H9 (cell line): ENCODE data around the gene MAPK8IP3. TPM values are rescaled to one million over a fixed set of nuclear protein-coding genes. Genes with fewer than 3 reads are reported as not detected.

Experiments used
- DNase-seq: peaks from one replicate; pipeline ENCODE4 v3.0.0-alpha.2; 2017
- H2AFZ ChIP-seq: one replicate; pipeline ENCODE4 v1.6.1; 2013; ENCODE audit warnings: mild to moderate bottlenecking, low read length, control low read depth, moderate library complexity
- H2AK5ac ChIP-seq: 2 replicates; pipeline ENCODE4 v1.6.1; 2013; ENCODE audit warnings: low read length, control low read depth, mixed read lengths; ENCODE audit not compliant: insufficient read length
- H2BK120ac ChIP-seq: one replicate; pipeline ENCODE4 v1.6.1; 2013; ENCODE audit warnings: low read depth, mild to moderate bottlenecking, low read length, control low read depth, inconsistent platforms; ENCODE audit not compliant: poor library complexity, severe bottlenecking
- H2BK12ac ChIP-seq: 2 replicates; pipeline ENCODE4 v1.6.1; 2013; ENCODE audit warnings: low read length, control low read depth, mixed read lengths, low read depth; ENCODE audit not compliant: insufficient read length
- H2BK15ac ChIP-seq: 2 replicates; pipeline ENCODE4 v1.6.1; 2013; ENCODE audit warnings: low read depth, low read length, control low read depth
- H2BK20ac ChIP-seq: one replicate; pipeline ENCODE4 v1.6.1; 2013; ENCODE audit warnings: low read depth, mild to moderate bottlenecking, low read length, control low read depth, inconsistent platforms; ENCODE audit not compliant: poor library complexity, severe bottlenecking
- H2BK5ac ChIP-seq: 2 replicates; pipeline ENCODE4 v1.6.1; 2013; ENCODE audit warnings: low read length, control low read depth, mixed read lengths; ENCODE audit not compliant: insufficient read length
- H3K14ac ChIP-seq: 2 replicates; pipeline ENCODE4 v1.6.1; 2013; ENCODE audit warnings: low read length, control low read depth; ENCODE audit not compliant: insufficient read depth
- H3K18ac ChIP-seq: 2 replicates; pipeline ENCODE4 v1.6.1; 2013; ENCODE audit warnings: low read depth, mild to moderate bottlenecking, mixed read lengths, low read length, control low read depth; ENCODE audit not compliant: insufficient read length
- H3K23ac ChIP-seq: 2 replicates; pipeline ENCODE4 v1.6.1; 2013; ENCODE audit warnings: low read length, control low read depth, mixed read lengths, low read depth; ENCODE audit not compliant: insufficient read length
- H3K23me2 ChIP-seq: 2 replicates; pipeline ENCODE4 v1.6.1; 2013; ENCODE audit warnings: low read depth, mild to moderate bottlenecking, mixed read lengths, low read length, control low read depth; ENCODE audit not compliant: insufficient read length, poor library complexity, severe bottlenecking
- H3K27ac ChIP-seq: 2 replicates; pipeline ENCODE4 v1.5.1; 2013; ENCODE audit warnings: low read length, control low read depth, mixed read lengths, low read depth; ENCODE audit not compliant: insufficient read length
- H3K27me3 ChIP-seq: 2 replicates; pipeline ENCODE4 v1.6.1; 2013; ENCODE audit warnings: low read length, control low read depth, inconsistent platforms; ENCODE audit not compliant: insufficient read depth
- H3K4ac ChIP-seq: 2 replicates; pipeline ENCODE4 v1.6.1; 2013; ENCODE audit warnings: low read depth, mild to moderate bottlenecking, control low read depth, inconsistent platforms, low read length, moderate library complexity
- H3K4me1 ChIP-seq: 2 replicates; pipeline ENCODE4 v1.6.1; 2013; ENCODE audit warnings: low read length, control low read depth, inconsistent platforms; ENCODE audit not compliant: insufficient read depth
- H3K4me2 ChIP-seq: 2 replicates; pipeline ENCODE4 v1.6.1; 2013; ENCODE audit warnings: low read length, control low read depth, mixed read lengths; ENCODE audit not compliant: insufficient read length, insufficient read depth
- H3K56ac ChIP-seq: 2 replicates; pipeline ENCODE4 v1.6.1; 2013; ENCODE audit warnings: low read depth, mild to moderate bottlenecking, mixed read lengths, low read length, control low read depth; ENCODE audit not compliant: insufficient read length
- H3K79me1 ChIP-seq: 2 replicates; pipeline ENCODE4 v1.6.1; 2013; ENCODE audit warnings: low read depth, mild to moderate bottlenecking, moderate library complexity, low read length, control low read depth, inconsistent platforms; ENCODE audit not compliant: insufficient read depth, poor library complexity, severe bottlenecking
- H3K79me2 ChIP-seq: 2 replicates; pipeline ENCODE4 v1.6.1; 2013; ENCODE audit warnings: low read length, control low read depth, inconsistent platforms; ENCODE audit not compliant: insufficient read depth
- H3K9ac ChIP-seq: 2 replicates; pipeline ENCODE4 v1.6.1; 2013; ENCODE audit warnings: low read length, control low read depth, mixed read lengths; ENCODE audit not compliant: insufficient read length; ENCODE audit errors: extremely low read depth
- H3K9me3 ChIP-seq: one replicate; pipeline ENCODE4 v1.6.1; 2013; ENCODE audit warnings: low read depth, low read length, inconsistent platforms; ENCODE audit not compliant: control insufficient read depth
- H3T11ph ChIP-seq: one replicate; pipeline ENCODE4 v1.6.1; 2013; ENCODE audit warnings: mild to moderate bottlenecking, low read length, control low read depth, inconsistent platforms
- H4K20me1 ChIP-seq: one replicate; pipeline ENCODE4 v1.6.1; 2013; ENCODE audit not compliant: control insufficient read depth, insufficient read length, insufficient read depth
- H4K5ac ChIP-seq: 2 replicates; pipeline ENCODE4 v1.6.1; 2013; ENCODE audit warnings: low read depth, mild to moderate bottlenecking, mixed read lengths, low read length, control low read depth; ENCODE audit not compliant: insufficient read length
- H4K8ac ChIP-seq: replicated peaks from 2 replicates; pipeline ENCODE4 v1.6.1; 2013; ENCODE audit warnings: low read length, control low read depth, mixed read lengths, low read depth; ENCODE audit not compliant: insufficient read length
- H4K91ac ChIP-seq: 2 replicates; pipeline ENCODE4 v1.6.1; 2013; ENCODE audit warnings: low read depth, mild to moderate bottlenecking, moderate library complexity, mixed read lengths, low read length, control low read depth; ENCODE audit not compliant: insufficient read length
- H3K27ac Mint-ChIP-seq, 3 experiments: 2 replicates in 2 of 3; 3 replicates in 1 of 3; pipeline ENCODE4 v1.8.0; 2020 to 2021; ENCODE audit warnings: mixed read lengths in 3 of 3, mild to moderate bottlenecking in 1 of 3, moderate library complexity in 1 of 3
- H3K27me3 Mint-ChIP-seq: 2 replicates; pipeline ENCODE4 v1.8.0; 2021; ENCODE audit warnings: low read depth, mild to moderate bottlenecking, moderate library complexity, mixed read lengths
- H3K36me3 Mint-ChIP-seq, 3 experiments: 2 replicates in 2 of 3; 3 replicates in 1 of 3; pipeline ENCODE4 v1.8.0; 2020 to 2021; ENCODE audit warnings: low read depth in 3 of 3, mixed read lengths in 3 of 3; ENCODE audit not compliant: insufficient read depth in 1 of 3
- H3K4me1 Mint-ChIP-seq, 2 experiments: 2 replicates each; pipeline ENCODE4 v1.8.0; 2020; ENCODE audit warnings: mixed read lengths in 2 of 2
- H3K4me3 Mint-ChIP-seq, 2 experiments: 2 replicates in 1 of 2; 3 replicates in 1 of 2; pipeline ENCODE4 v1.8.0; 2020 to 2021; ENCODE audit warnings: mild to moderate bottlenecking in 2 of 2, mixed read lengths in 2 of 2, moderate library complexity in 1 of 2
- H3K9me3 Mint-ChIP-seq, 2 experiments: 2 replicates in 1 of 2; 3 replicates in 1 of 2; pipeline ENCODE4 v1.8.0; 2020; ENCODE audit warnings: mild to moderate bottlenecking in 2 of 2, mixed read lengths in 2 of 2, moderate library complexity in 1 of 2
- WGBS: extraction: QIAGEN DNeasy Blood & Tissue Kit; methylation state at CpG from one replicate; pipeline ENCODE4 v1.1.7; 2013; ENCODE audit warnings: missing lambda C conversion rate, low lambda C conversion rate, mixed read lengths; ENCODE audit not compliant: insufficient read length; ENCODE audit errors: extremely low coverage; 5-methylcytosine and 5-hydroxymethylcytosine counted together
- total RNA-seq: library from RNA; stranded (reverse); gene quantifications from 2 replicates; pipeline ENCODE4 v1.2.1, GENCODE V29; 2021
- TF ChIP-seq, protein P1 (sequence below): fragments of 200-600 bp; sonication (generic); conservative IDR thresholded peaks from 3 replicates; pipeline ENCODE4 v1.8.0; 2021; ENCODE audit warnings: antibody characterized with exemption, mild to moderate bottlenecking

MAPK8IP3 gene
- total RNA-seq, 1 experiment from 2014 or later: 51.3 TPM

DNA sequence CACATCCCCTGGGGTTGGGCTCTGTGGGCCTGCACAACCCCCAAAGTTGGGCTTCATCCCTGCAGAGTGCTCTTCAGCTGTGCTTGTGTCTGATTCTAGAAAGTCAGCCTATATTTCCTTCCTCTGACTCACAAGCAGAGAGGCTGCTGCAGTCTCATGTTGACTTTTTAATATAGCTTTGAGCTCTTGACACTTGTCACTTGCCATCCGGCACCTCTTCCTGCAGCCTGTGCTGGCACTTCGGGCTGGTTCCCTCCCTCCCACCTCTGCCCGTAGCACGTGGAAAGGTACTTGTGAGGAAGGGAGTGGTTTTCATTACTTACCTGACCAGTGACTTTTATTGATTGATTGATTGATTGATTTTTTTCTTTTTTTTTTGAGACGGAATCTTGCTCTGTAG lies 47.0 kb upstream of the MAPK8IP3 start:
- no peaks in the 10 kb centered on the region for H3K4me1 Mint-ChIP-seq
- peaks cover 4% of the 10 kb centered on the region for H3K23me2 ChIP-seq

More for the DNA sequence above, 47.0 kb upstream of the MAPK8IP3 start:
- Histone ChIP-seq H3K56ac (no peak overlapping the region), H2BK5ac (no peak overlapping the region), H3K18ac (no peak overlapping the region), H2BK12ac (no peak overlapping the region), H3K23ac (no peak overlapping the region), H2BK120ac (no peak overlapping the region), H2AFZ (no peak overlapping the region), H2BK20ac (no peak overlapping the region), H2BK15ac (no peak overlapping the region), H4K20me1 (no peaks in the 10 kb centered on the region), H4K8ac (no peak overlapping the region), H3K9ac (no peak overlapping the region), H3K27ac (no peak overlapping the region), H3K79me2 (no peaks in the 10 kb centered on the region), H3K14ac (no peak overlapping the region), H2AK5ac (no peak overlapping the region), H3K4me1 (no peaks in the 10 kb centered on the region), H3T11ph (no peak overlapping the region), H4K91ac (no peak overlapping the region), H3K4ac (no peak overlapping the region), H4K5ac (no peak overlapping the region), H3K79me1 (no peaks in the 10 kb centered on the region), H3K27me3 (no peaks in the 10 kb centered on the region), H3K4me2 (no peak overlapping the region), H3K9me3 (no peaks in the 10 kb centered on the region)
- Mint-ChIP-seq H3K27ac (no peak overlapping the region), H3K27me3 (peaks cover 1% of the 10 kb centered on the region; the same call in 1 of the 2 replicates), H3K9me3 (no peaks in the 10 kb centered on the region), H3K4me3 (no peak overlapping the region), H3K36me3 (peaks cover 20 to 77% (median 64%) of the 10 kb centered on the region in 3 experiments; a peak in 6 of 7 replicates)
- DNase-seq: no peak
- no CpG with 5 or more reads among the region's 5 CpGs for WGBS
- TF ChIP-seq, protein P1, sequence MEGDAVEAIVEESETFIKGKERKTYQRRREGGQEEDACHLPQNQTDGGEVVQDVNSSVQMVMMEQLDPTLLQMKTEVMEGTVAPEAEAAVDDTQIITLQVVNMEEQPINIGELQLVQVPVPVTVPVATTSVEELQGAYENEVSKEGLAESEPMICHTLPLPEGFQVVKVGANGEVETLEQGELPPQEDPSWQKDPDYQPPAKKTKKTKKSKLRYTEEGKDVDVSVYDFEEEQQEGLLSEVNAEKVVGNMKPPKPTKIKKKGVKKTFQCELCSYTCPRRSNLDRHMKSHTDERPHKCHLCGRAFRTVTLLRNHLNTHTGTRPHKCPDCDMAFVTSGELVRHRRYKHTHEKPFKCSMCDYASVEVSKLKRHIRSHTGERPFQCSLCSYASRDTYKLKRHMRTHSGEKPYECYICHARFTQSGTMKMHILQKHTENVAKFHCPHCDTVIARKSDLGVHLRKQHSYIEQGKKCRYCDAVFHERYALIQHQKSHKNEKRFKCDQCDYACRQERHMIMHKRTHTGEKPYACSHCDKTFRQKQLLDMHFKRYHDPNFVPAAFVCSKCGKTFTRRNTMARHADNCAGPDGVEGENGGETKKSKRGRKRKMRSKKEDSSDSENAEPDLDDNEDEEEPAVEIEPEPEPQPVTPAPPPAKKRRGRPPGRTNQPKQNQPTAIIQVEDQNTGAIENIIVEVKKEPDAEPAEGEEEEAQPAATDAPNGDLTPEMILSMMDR: no peak
